ENCODE data around the gene AFAP1L2. TPM values are rescaled to one million over a fixed set of nuclear protein-coding genes. Genes with fewer than 3 reads are reported as not detected.

Gene AFAP1L2
- total RNA-seq, 2 donors from 2014 or later = 1.5 to 1.8 TPM

- H3K27ac Mint-ChIP-seq = no peak overlapping the region
- H3K4me3 Mint-ChIP-seq = no peak overlapping the region
- no peaks in the 10 kb centered on the region for H3K4me1 Mint-ChIP-seq (ENCODE audit: low read depth)
- ATAC-seq (replicated peaks in 1 of 2) = no peak
- no peak for DNase-seq
- H3K27me3 Mint-ChIP-seq (ENCODE audit: low read depth) = no peaks in the 10 kb centered on the region
- no peaks in the 10 kb centered on the region for H3K36me3 Mint-ChIP-seq (ENCODE audit: insufficient read depth in 2 of 2)
- no peaks in the 10 kb centered on the region for H3K9me3 Mint-ChIP-seq
Observed at GRCh38 chr10:114374053-114374791, 30.1 kb downstream of the AFAP1L2 start.

GRCh38 chr10:114373631-114374030 lies 30.7 kb downstream of the AFAP1L2 start:
- no peaks in the 10 kb centered on the region for H3K27me3 Mint-ChIP-seq (ENCODE audit: low read depth)
- H3K36me3 Mint-ChIP-seq (ENCODE audit: insufficient read depth in 2 of 2) = no peaks in the 10 kb centered on the region
- ATAC-seq (replicated peaks in 1 of 2) (no peak), DNase-seq (no peak)
- no peaks in the 10 kb centered on the region for H3K9me3 Mint-ChIP-seq
- no peak overlapping the region for H3K27ac Mint-ChIP-seq
- H3K4me3 Mint-ChIP-seq = no peak overlapping the region
- H3K4me1 Mint-ChIP-seq (ENCODE audit: low read depth) = no peaks in the 10 kb centered on the region

GRCh38 chr10:114372995-114373394 lies 31.3 kb downstream of the AFAP1L2 start:
- no peak for DNase-seq
- H3K4me3 Mint-ChIP-seq = no peak overlapping the region
- no peaks in the 10 kb centered on the region for H3K27me3 Mint-ChIP-seq (ENCODE audit: low read depth)
- no peak for ATAC-seq (replicated peaks in 1 of 2)
- no peaks in the 10 kb centered on the region for H3K4me1 Mint-ChIP-seq (ENCODE audit: low read depth)
- H3K36me3 Mint-ChIP-seq (ENCODE audit: insufficient read depth in 2 of 2) = no peaks in the 10 kb centered on the region
- no peaks in the 10 kb centered on the region for H3K9me3 Mint-ChIP-seq
- no peak overlapping the region for H3K27ac Mint-ChIP-seq

GRCh38 chr10:114372179-114372578 lies 32.1 kb downstream of the AFAP1L2 start:
- Mint-ChIP-seq H3K36me3 (ENCODE audit: insufficient read depth in 2 of 2) (no peaks in the 10 kb centered on the region), H3K4me3 (no peak overlapping the region), H3K27ac (no peak overlapping the region), H3K27me3 (ENCODE audit: low read depth) (no peaks in the 10 kb centered on the region), H3K4me1 (ENCODE audit: low read depth) (no peaks in the 10 kb centered on the region), H3K9me3 (no peaks in the 10 kb centered on the region)
- ATAC-seq (replicated peaks in 1 of 2) (no peak), DNase-seq (no peak)

- Mint-ChIP-seq H3K4me1 (ENCODE audit: low read depth) (no peaks in the 10 kb centered on the region), H3K27me3 (ENCODE audit: low read depth) (no peaks in the 10 kb centered on the region), H3K36me3 (ENCODE audit: insufficient read depth in 2 of 2) (no peaks in the 10 kb centered on the region), H3K4me3 (no peak overlapping the region), H3K9me3 (no peaks in the 10 kb centered on the region), H3K27ac (no peak overlapping the region)
- DNase-seq (no peak), ATAC-seq (replicated peaks in 1 of 2) (no peak)
Observed at GRCh38 chr10:114370966-114371365, 33.3 kb downstream of the AFAP1L2 start.

GRCh38 chr10:114370199-114370598 lies 34.1 kb downstream of the AFAP1L2 start:
- H3K27ac Mint-ChIP-seq = no peak overlapping the region
- H3K36me3 Mint-ChIP-seq (ENCODE audit: insufficient read depth in 2 of 2) = no peaks in the 10 kb centered on the region

GRCh38 chr10:114368057-114368391 lies 36.3 kb downstream of the AFAP1L2 start:
- Mint-ChIP-seq H3K9me3 (no peaks in the 10 kb centered on the region), H3K4me1 (ENCODE audit: low read depth) (no peaks in the 10 kb centered on the region), H3K4me3 (no peak overlapping the region), H3K36me3 (ENCODE audit: insufficient read depth in 2 of 2) (no peaks in the 10 kb centered on the region), H3K27me3 (ENCODE audit: low read depth) (no peaks in the 10 kb centered on the region), H3K27ac (no peak overlapping the region)
- no peak for DNase-seq
- ATAC-seq (replicated peaks in 1 of 2) = no peak

More at GRCh38 chr10:114370199-114370598, 34.1 kb downstream of the AFAP1L2 start:
- ATAC-seq (replicated peaks in 1 of 2) (no peak), DNase-seq (no peak)
- Mint-ChIP-seq H3K4me3 (no peak overlapping the region), H3K9me3 (no peaks in the 10 kb centered on the region), H3K27me3 (ENCODE audit: low read depth) (no peaks in the 10 kb centered on the region), H3K4me1 (ENCODE audit: low read depth) (no peaks in the 10 kb centered on the region)

- no peak for ATAC-seq (replicated peaks in 1 of 2)
- no peaks in the 10 kb centered on the region for H3K9me3 Mint-ChIP-seq
- H3K36me3 Mint-ChIP-seq (ENCODE audit: insufficient read depth in 2 of 2) = no peaks in the 10 kb centered on the region
- H3K27ac Mint-ChIP-seq = no peak overlapping the region
- H3K27me3 Mint-ChIP-seq (ENCODE audit: low read depth) = no peaks in the 10 kb centered on the region
- no peak for DNase-seq
- no peak overlapping the region for H3K4me3 Mint-ChIP-seq
- H3K4me1 Mint-ChIP-seq (ENCODE audit: low read depth) = no peaks in the 10 kb centered on the region
Observed at GRCh38 chr10:114367351-114368056, 36.8 kb downstream of the AFAP1L2 start.

- DNase-seq (no peak), ATAC-seq (replicated peaks in 1 of 2) (no peak)
- no peaks in the 10 kb centered on the region for H3K9me3 Mint-ChIP-seq
- H3K4me3 Mint-ChIP-seq = no peak overlapping the region
- no peaks in the 10 kb centered on the region for H3K36me3 Mint-ChIP-seq (ENCODE audit: insufficient read depth in 2 of 2)
- H3K27ac Mint-ChIP-seq = no peak overlapping the region
- H3K4me1 Mint-ChIP-seq (ENCODE audit: low read depth) = no peaks in the 10 kb centered on the region
- H3K27me3 Mint-ChIP-seq (ENCODE audit: low read depth) = no peaks in the 10 kb centered on the region
Observed at GRCh38 chr10:114364726-114365125, 39.6 kb downstream of the AFAP1L2 start.

GRCh38 chr10:114363745-114364454 lies 40.4 kb downstream of the AFAP1L2 start:
- Mint-ChIP-seq H3K27me3 (ENCODE audit: low read depth) (no peaks in the 10 kb centered on the region), H3K27ac (no peak overlapping the region), H3K36me3 (ENCODE audit: insufficient read depth in 2 of 2) (no peaks in the 10 kb centered on the region), H3K4me1 (ENCODE audit: low read depth) (no peaks in the 10 kb centered on the region), H3K9me3 (no peaks in the 10 kb centered on the region), H3K4me3 (no peak overlapping the region)
- DNase-seq = no peak
- ATAC-seq (replicated peaks in 1 of 2) = no peak

- Mint-ChIP-seq H3K9me3 (no peaks in the 10 kb centered on the region), H3K27me3 (ENCODE audit: low read depth) (peaks cover 1% of the 10 kb centered on the region), H3K36me3 (ENCODE audit: insufficient read depth in 2 of 2) (no peaks in the 10 kb centered on the region), H3K27ac (no peak overlapping the region), H3K4me3 (no peak overlapping the region), H3K4me1 (ENCODE audit: low read depth) (peaks cover under 1% of the 10 kb centered on the region)
- ATAC-seq (replicated peaks in 1 of 2) (no peak), DNase-seq (no peak)
Observed at GRCh38 chr10:114362826-114363355, 41.4 kb downstream of the AFAP1L2 start.

- ATAC-seq (replicated peaks in 1 of 2) (no peak), DNase-seq (no peak)
- Mint-ChIP-seq H3K27me3 (ENCODE audit: low read depth) (peaks cover 15% of the 10 kb centered on the region), H3K27ac (no peak overlapping the region), H3K36me3 (ENCODE audit: insufficient read depth in 2 of 2) (no peaks in the 10 kb centered on the region), H3K4me1 (ENCODE audit: low read depth) (peaks cover 11% of the 10 kb centered on the region), H3K9me3 (no peaks in the 10 kb centered on the region), H3K4me3 (no peak overlapping the region)
Observed at GRCh38 chr10:114359953-114360345, 44.4 kb downstream of the AFAP1L2 start.

Data from activated T-cell treated with anti-CD3 and anti-CD28 coated beads, Interleukin-2, amount 50 U/mL, for 72 hours (primary cell).